K562 (cell line): ENCODE results near the gene HFE. TPM values are rescaled to one million over a fixed set of nuclear protein-coding genes. Genes with fewer than 3 reads are reported as not detected.

Source experiments
- ELF4 ChIP-seq: fragments of 450-650 bp; formaldehyde crosslinking; IDR thresholded peaks from 2 replicates; pipeline ENCODE4 v1.4.0; 2022; ENCODE audit warnings: missing genetic modification characterization
- MCM3 ChIP-seq: fragments of 450-650 bp; IDR thresholded peaks from 2 replicates; pipeline ENCODE4 v1.6.1; 2016
- MTA1 ChIP-seq: fragments of 450-650 bp; IDR thresholded peaks from 2 replicates; pipeline ENCODE4 v1.6.1; 2017; ENCODE audit warnings: borderline replicate concordance
- MTA3 ChIP-seq: fragments of 450-650 bp; formaldehyde crosslinking; IDR thresholded peaks from 2 replicates; pipeline ENCODE4 v1.6.1; 2017; ENCODE audit warnings: mild to moderate bottlenecking, borderline replicate concordance
- PHB ChIP-seq: fragments of 250-450 bp; sonication (Bioruptor Pico); IDR thresholded peaks from 2 replicates; pipeline ENCODE4 v1.5.0; 2021
- PML ChIP-seq: IDR thresholded peaks from 2 replicates; pipeline ENCODE4 v1.6.1; 2012; ENCODE audit warnings: low read length, inconsistent platforms
- POLR2AphosphoS5 ChIP-seq: IDR thresholded peaks from 2 replicates; pipeline ENCODE4 v1.6.1; 2011; ENCODE audit warnings: mild to moderate bottlenecking, low read depth, low read length, moderate library complexity; ENCODE audit not compliant: control insufficient read depth, insufficient read depth
- RBBP5 ChIP-seq: fragments of 200-600 bp; sonication (generic); IDR thresholded peaks from 2 replicates; pipeline ENCODE4 v1.6.1; 2012; ENCODE audit warnings: borderline replicate concordance, mild to moderate bottlenecking, low read length, control low read depth, inconsistent platforms; ENCODE audit not compliant: insufficient read depth, poor library complexity, severe bottlenecking
- SAP30 ChIP-seq: fragments of 200-600 bp; sonication (generic); IDR thresholded peaks from 2 replicates; pipeline ENCODE4 v1.6.1; 2012; ENCODE audit warnings: borderline replicate concordance, low read depth, mild to moderate bottlenecking, moderate library complexity, low read length, control low read depth, inconsistent platforms; ENCODE audit not compliant: insufficient read depth, poor library complexity, severe bottlenecking
- SMAD4 ChIP-seq: fragments of 250-450 bp; sonication (Bioruptor Pico); conservative IDR thresholded peaks from 2 replicates; pipeline ENCODE4 v1.8.0; 2021; ENCODE audit warnings: inconsistent platforms, mild to moderate bottlenecking, moderate library complexity
- SRF ChIP-seq, 2 experiments: fragments of 250-450, 450-650 bp in 1 of 2; sonication (Bioruptor Pico) in 1 of 2; sonication (generic) in 1 of 2; formaldehyde crosslinking; IDR thresholded peaks; 2 replicates each; pipeline versions ENCODE4 v1.5.0 to v1.5.1; 2020 to 2022; ENCODE audit warnings: mild to moderate bottlenecking in 1 of 2, missing genetic modification reagents in 1 of 2
- ZFP1 ChIP-seq: fragments of 450-650 bp; formaldehyde crosslinking; IDR thresholded peaks from 2 replicates; pipeline ENCODE4 v1.4.0; 2020; ENCODE audit warnings: mild to moderate bottlenecking, mixed read lengths
- ZNF431 ChIP-seq: sonication (generic); formaldehyde crosslinking; IDR thresholded peaks from 2 replicates; pipeline ENCODE4 v1.8.0; 2022; ENCODE audit warnings: mild to moderate bottlenecking, missing genetic modification reagents
- ZNF507 ChIP-seq: conservative IDR thresholded peaks from 2 replicates; pipeline ENCODE4 v1.6.1; 2017; ENCODE audit warnings: missing genetic modification characterization, missing compliant biosample characterization
- ZNF561 ChIP-seq: fragments of 450-650 bp; formaldehyde crosslinking; conservative IDR thresholded peaks from 2 replicates; pipeline ENCODE4 v1.4.0; 2020; ENCODE audit warnings: mild to moderate bottlenecking, moderate library complexity
- ZNF699 ChIP-seq: fragments of 250-450 bp; sonication (Bioruptor Pico); IDR thresholded peaks from 2 replicates; pipeline ENCODE4 v1.8.0; 2021; ENCODE audit warnings: mild to moderate bottlenecking, moderate library complexity; ENCODE audit not compliant: insufficient replicate concordance
- ZNF717 ChIP-seq: fragments of 250-450 bp; sonication (Bioruptor Pico); IDR thresholded peaks from 2 replicates; pipeline ENCODE4 v1.5.0; 2021
- ZNF780A ChIP-seq: fragments of 250-450 bp; sonication (Bioruptor Pico); IDR thresholded peaks from 2 replicates; pipeline ENCODE4 v1.5.0; 2021; ENCODE audit warnings: mild to moderate bottlenecking
- ZNF830 ChIP-seq: fragments of 250-450 bp; sonication (Bioruptor Pico); IDR thresholded peaks from 2 replicates; pipeline ENCODE4 v1.5.0; 2021; ENCODE audit warnings: mild to moderate bottlenecking
- polyA plus RNA-seq, 8 experiments: library from polyadenylated mRNA; depleted of rRNA in 4 of 8; stranded (reverse) in 5 of 8; unstranded in 3 of 8; fragments of >200 nt; fragmentation: Nextera tagmentation in 2 of 8; fragmentation: Illumina TruSeq in 1 of 8; extraction: Ambion mirVana in 2 of 8; extraction: Trizol in 1 of 8; gene quantifications; 2 replicates each; pipeline versions ENCODE4 v1.2.1 to v1.2.3, GENCODE V29; 2011 to 2014; ENCODE audit warnings: inconsistent platforms in 1 of 8, missing spikeins in 1 of 8
- total RNA-seq, 7 experiments: library from RNA; depleted of rRNA in 6 of 7; stranded (reverse); fragments of >200 nt in 6 of 7; fragmentation: Illumina TruSeq in 2 of 7; extraction: Trizol in 2 of 7; gene quantifications; 2 replicates each; pipeline versions ENCODE4 v1.2.1 to v1.2.3, GENCODE V29; 2011 to 2021; ENCODE audit warnings: low replicate concordance in 1 of 7
- TF ChIP-seq, protein P1 (sequence below): conservative IDR thresholded peaks from 2 replicates; pipeline ENCODE4 v1.6.1; 2011; ENCODE audit warnings: low read depth, mild to moderate bottlenecking, low read length; ENCODE audit not compliant: control insufficient read depth
- TF ChIP-seq, protein P2 (sequence below): fragments of 250-450 bp; sonication (Bioruptor Pico); IDR thresholded peaks from 2 replicates; pipeline ENCODE4 v1.5.0; 2020; ENCODE audit warnings: mild to moderate bottlenecking, borderline replicate concordance

The HFE gene
- total and polyA plus RNA-seq, 9 of the 15 experiments (the other 6 are each of a cell fraction or from before 2014, with no cell fraction given) = 0.14 to 1.2 (median 0.76) TPM

DNA sequence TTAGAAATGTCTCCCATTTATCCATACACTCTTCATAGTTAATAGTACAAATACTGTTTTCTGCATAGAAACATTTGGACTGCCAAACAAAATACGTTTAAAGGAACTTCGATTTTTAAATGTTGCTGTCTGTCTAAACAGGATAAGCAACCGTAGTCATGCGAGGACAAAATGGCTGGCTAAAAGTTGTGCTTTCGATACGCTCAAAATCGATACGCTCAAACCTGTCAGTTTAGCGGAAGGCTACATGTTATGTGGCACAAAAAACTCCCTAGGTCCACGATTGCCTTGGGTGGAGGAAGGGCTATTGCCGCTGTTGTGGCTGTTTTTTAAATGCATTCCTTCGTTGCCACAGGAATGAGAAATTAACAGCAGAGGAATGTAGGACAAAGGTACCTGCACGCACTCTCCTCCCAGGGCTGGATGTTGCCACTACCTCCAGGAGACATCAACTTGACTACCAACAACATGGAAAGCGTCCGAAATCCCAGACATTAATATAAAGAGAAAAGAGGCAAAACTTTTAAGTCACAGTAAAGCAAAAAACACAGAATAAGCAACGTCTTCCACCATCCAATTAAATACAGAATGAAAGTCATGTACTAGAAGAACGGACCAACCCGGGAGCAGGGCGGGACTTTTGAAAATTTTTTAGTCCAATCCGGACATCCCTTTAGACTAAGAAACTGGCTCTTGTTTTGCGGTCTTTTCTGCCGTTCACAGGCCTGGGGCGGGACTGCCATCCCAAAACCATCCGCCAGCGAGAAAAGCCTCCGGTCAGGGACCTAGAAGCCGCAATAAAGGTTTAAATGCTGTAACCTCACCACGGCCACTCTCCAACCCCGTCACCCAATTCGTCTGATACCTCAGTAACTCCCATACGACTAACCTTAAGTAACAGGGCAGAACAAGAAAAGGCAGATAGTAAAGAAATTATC lies 32.2 kb upstream of the HFE start (continued):
- TF ChIP-seq ZNF780A (no peak), POLR2AphosphoS5 (peak; percentile 93), ZNF507 (no peak), ZNF431 (0 out of 2 replicates have a peak, but pooled peaks have one; percentile 40), ZNF717 (CRISPR knock-in tag) (peak; percentile 88; the same call in 1 of the 2 replicates), PHB (peak; percentile 98), SAP30 (peak; percentile 76), PML (peak; percentile 49), ZNF830 (peak; percentile 97), ELF4 (CRISPR knock-in tag) (peak; percentile 86), ZNF699 (CRISPR knock-in tag) (no peak), SRF (CRISPR knock-in tag; IDR thresholded peaks at IDR 0.05) (peak in 1 of 2 experiments; percentile 73; a peak in 2 of 4 replicates), MTA1 (0 out of 2 replicates have a peak, but pooled peaks have one; percentile 34), ZNF561 (CRISPR knock-in tag) (peak; percentile 83; the same call in 1 of the 2 replicates), MTA3 (peak; percentile 89), ZFP1 (CRISPR knock-in tag) (peak; percentile 59; the same call in 1 of the 2 replicates), RBBP5 (peak; percentile 66), MCM3 (no peak), SMAD4 (peak; percentile 63; the same call in 1 of the 2 replicates)
- TF ChIP-seq, protein P1, sequence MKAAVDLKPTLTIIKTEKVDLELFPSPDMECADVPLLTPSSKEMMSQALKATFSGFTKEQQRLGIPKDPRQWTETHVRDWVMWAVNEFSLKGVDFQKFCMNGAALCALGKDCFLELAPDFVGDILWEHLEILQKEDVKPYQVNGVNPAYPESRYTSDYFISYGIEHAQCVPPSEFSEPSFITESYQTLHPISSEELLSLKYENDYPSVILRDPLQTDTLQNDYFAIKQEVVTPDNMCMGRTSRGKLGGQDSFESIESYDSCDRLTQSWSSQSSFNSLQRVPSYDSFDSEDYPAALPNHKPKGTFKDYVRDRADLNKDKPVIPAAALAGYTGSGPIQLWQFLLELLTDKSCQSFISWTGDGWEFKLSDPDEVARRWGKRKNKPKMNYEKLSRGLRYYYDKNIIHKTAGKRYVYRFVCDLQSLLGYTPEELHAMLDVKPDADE = peak; percentile 83
- TF ChIP-seq, protein P2, sequence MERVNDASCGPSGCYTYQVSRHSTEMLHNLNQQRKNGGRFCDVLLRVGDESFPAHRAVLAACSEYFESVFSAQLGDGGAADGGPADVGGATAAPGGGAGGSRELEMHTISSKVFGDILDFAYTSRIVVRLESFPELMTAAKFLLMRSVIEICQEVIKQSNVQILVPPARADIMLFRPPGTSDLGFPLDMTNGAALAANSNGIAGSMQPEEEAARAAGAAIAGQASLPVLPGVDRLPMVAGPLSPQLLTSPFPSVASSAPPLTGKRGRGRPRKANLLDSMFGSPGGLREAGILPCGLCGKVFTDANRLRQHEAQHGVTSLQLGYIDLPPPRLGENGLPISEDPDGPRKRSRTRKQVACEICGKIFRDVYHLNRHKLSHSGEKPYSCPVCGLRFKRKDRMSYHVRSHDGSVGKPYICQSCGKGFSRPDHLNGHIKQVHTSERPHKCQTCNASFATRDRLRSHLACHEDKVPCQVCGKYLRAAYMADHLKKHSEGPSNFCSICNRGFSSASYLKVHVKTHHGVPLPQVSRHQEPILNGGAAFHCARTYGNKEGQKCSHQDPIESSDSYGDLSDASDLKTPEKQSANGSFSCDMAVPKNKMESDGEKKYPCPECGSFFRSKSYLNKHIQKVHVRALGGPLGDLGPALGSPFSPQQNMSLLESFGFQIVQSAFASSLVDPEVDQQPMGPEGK (CRISPR knock-in tag) = peak; percentile 37; the same call in 1 of the 2 replicates
